Uterus (tissue), 2 donors: ENCODE results near the gene PAK4.

Experiments
- POLR2A ChIP-seq, 2 donors: fragments of 450-650 bp; IDR thresholded peaks; one replicate each; pipeline ENCODE4 v1.6.1; 2016; ENCODE audit warnings: antibody characterized with exemption in 2 of 2, mild to moderate bottlenecking in 1 of 2, moderate library complexity in 1 of 2
- TF ChIP-seq, protein P1 (sequence below), 4 experiments: fragments of 200-600 bp in 2 of 4; fragments of 450-650 bp in 2 of 4; sonication (generic) in 2 of 4; IDR thresholded peaks; one replicate each; pipeline ENCODE4 v1.5.1; 2016 to 2019; ENCODE audit warnings: antibody characterized with exemption in 4 of 4, mild to moderate bottlenecking in 2 of 4, moderate library complexity in 1 of 4

DNA sequence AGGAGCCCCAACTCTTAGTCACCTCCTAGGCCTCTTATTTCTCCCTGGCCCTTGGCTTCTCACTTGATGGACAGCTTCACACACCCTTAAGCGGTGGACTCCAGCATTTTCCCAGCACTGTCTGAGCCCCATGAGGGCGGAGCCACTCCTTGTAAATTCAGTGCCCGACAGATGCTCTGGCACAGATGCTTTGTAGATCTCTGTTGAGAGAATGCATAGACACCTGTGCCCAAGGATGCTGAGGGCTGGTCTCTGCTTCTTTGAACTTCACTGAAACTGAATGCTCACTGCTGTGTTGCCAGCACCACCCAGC, 75.2 kb downstream of the PAK4 start:
- TF ChIP-seq POLR2A (IDR thresholded peaks at IDR 0.05): no peak
- TF ChIP-seq, protein P1, sequence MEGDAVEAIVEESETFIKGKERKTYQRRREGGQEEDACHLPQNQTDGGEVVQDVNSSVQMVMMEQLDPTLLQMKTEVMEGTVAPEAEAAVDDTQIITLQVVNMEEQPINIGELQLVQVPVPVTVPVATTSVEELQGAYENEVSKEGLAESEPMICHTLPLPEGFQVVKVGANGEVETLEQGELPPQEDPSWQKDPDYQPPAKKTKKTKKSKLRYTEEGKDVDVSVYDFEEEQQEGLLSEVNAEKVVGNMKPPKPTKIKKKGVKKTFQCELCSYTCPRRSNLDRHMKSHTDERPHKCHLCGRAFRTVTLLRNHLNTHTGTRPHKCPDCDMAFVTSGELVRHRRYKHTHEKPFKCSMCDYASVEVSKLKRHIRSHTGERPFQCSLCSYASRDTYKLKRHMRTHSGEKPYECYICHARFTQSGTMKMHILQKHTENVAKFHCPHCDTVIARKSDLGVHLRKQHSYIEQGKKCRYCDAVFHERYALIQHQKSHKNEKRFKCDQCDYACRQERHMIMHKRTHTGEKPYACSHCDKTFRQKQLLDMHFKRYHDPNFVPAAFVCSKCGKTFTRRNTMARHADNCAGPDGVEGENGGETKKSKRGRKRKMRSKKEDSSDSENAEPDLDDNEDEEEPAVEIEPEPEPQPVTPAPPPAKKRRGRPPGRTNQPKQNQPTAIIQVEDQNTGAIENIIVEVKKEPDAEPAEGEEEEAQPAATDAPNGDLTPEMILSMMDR (IDR thresholded peaks at IDR 0.05): no peak
